Nephron (organoid): ENCODE results near the gene DHX29.

ENCODE experiments used
- H3K27ac Mint-ChIP-seq, 3 experiments: 2 replicates each; pipeline ENCODE4 v1.8.0; 2020; ENCODE audit warnings: mixed read lengths in 3 of 3, mild to moderate bottlenecking in 2 of 3, moderate library complexity in 1 of 3
- H3K27me3 Mint-ChIP-seq: 2 replicates; pipeline ENCODE4 v1.8.0; 2021; ENCODE audit warnings: low read depth, mild to moderate bottlenecking, moderate library complexity, mixed read lengths
- H3K36me3 Mint-ChIP-seq: 2 replicates; pipeline ENCODE4 v1.8.0; 2020; ENCODE audit warnings: low read depth, mixed read lengths
- H3K4me1 Mint-ChIP-seq: 2 replicates; pipeline ENCODE4 v1.8.0; 2020; ENCODE audit warnings: mixed read lengths
- H3K4me3 Mint-ChIP-seq, 3 experiments: 2 replicates each; pipeline ENCODE4 v1.8.0; 2020; ENCODE audit warnings: mild to moderate bottlenecking in 3 of 3, mixed read lengths in 3 of 3, moderate library complexity in 2 of 3
- H3K9me3 Mint-ChIP-seq: 2 replicates; pipeline ENCODE4 v1.8.0; 2020; ENCODE audit warnings: mixed read lengths
- CTCF ChIP-seq, 3 experiments: fragments of 200-600 bp; sonication (generic); IDR thresholded peaks; one replicate each; pipeline ENCODE4 v1.5.0; 2021; ENCODE audit warnings: antibody characterized with exemption in 3 of 3; ENCODE audit not compliant: unreplicated experiment in 3 of 3

The DHX29 gene

GRCh38 chr5:55230086-55230629 lies 77.3 kb downstream of the DHX29 start:
- Mint-ChIP-seq H3K9me3 (no peaks in the 10 kb centered on the region), H3K27me3 (peaks cover 90% of the 10 kb centered on the region), H3K36me3 (no peaks in the 10 kb centered on the region), H3K27ac (no peak overlapping the region), H3K4me3 (peak overlapping the region in 2 of 3 experiments; percentile 22 to 96), H3K4me1 (peaks cover 33% of the 10 kb centered on the region)
- no peak for TF ChIP-seq CTCF (IDR thresholded peaks at IDR 0.05; ENCODE audit: unreplicated experiment in 3 of 3)

- no peak overlapping the region for H3K27ac Mint-ChIP-seq
- peak overlapping the region; percentile 80 to 83 (median 83) for H3K4me3 Mint-ChIP-seq
- H3K4me1 Mint-ChIP-seq, result peaks cover 25% of the 10 kb centered on the region
- no peaks in the 10 kb centered on the region for H3K36me3 Mint-ChIP-seq
- H3K9me3 Mint-ChIP-seq, result no peaks in the 10 kb centered on the region
- TF ChIP-seq CTCF (IDR thresholded peaks at IDR 0.05; ENCODE audit: unreplicated experiment in 3 of 3), result no peak
- peaks cover 95% of the 10 kb centered on the region for H3K27me3 Mint-ChIP-seq
These were observed 79.6 kb downstream of the DHX29 start for GRCh38 chr5:55227664-55228430.

GRCh38 chr5:55226934-55227663 lies 80.4 kb downstream of the DHX29 start, which contains the start of gene MCIDAS:
TSS of gene MCIDAS (minus strand) at chr5:55227315. CDS start at chr5:55227138, 177 bp downstream.
- Mint-ChIP-seq H3K27ac (no peak within 1 kb of the TSS), H3K27me3 (peaks cover 95% of the 10 kb centered on the region), H3K36me3 (no peaks in the 10 kb centered on the region), H3K4me3 (peak within 1 kb of the TSS; percentile 80 to 83 (median 83)), H3K9me3 (no peaks in the 10 kb centered on the region), H3K4me1 (peaks cover 25% of the 10 kb centered on the region)
- TF ChIP-seq CTCF (IDR thresholded peaks at IDR 0.05; ENCODE audit: unreplicated experiment in 3 of 3), result peak in 2 of 3 experiments; percentile 20 to 37

GRCh38 chr5:55226027-55226933 lies 81.2 kb downstream of the DHX29 start:
- peaks cover 21% of the 10 kb centered on the region for H3K4me1 Mint-ChIP-seq
- H3K9me3 Mint-ChIP-seq, result no peaks in the 10 kb centered on the region
- no peak overlapping the region for H3K27ac Mint-ChIP-seq
- TF ChIP-seq CTCF (IDR thresholded peaks at IDR 0.05; ENCODE audit: unreplicated experiment in 3 of 3), result peak; percentile 68 to 73 (median 73)
- H3K4me3 Mint-ChIP-seq, result peak overlapping the region; percentile 71 to 74 (median 72)
- no peaks in the 10 kb centered on the region for H3K36me3 Mint-ChIP-seq
- peaks cover 95% of the 10 kb centered on the region for H3K27me3 Mint-ChIP-seq

GRCh38 chr5:55225346-55225745 lies 82.1 kb downstream of the DHX29 start:
- no peaks in the 10 kb centered on the region for H3K9me3 Mint-ChIP-seq
- H3K4me3 Mint-ChIP-seq, result peak overlapping the region in 1 of 3 experiments; percentile 43
- TF ChIP-seq CTCF (IDR thresholded peaks at IDR 0.05; ENCODE audit: unreplicated experiment in 3 of 3), result no peak
- peaks cover 23% of the 10 kb centered on the region for H3K4me1 Mint-ChIP-seq
- peaks cover 95% of the 10 kb centered on the region for H3K27me3 Mint-ChIP-seq
- no peaks in the 10 kb centered on the region for H3K36me3 Mint-ChIP-seq
- H3K27ac Mint-ChIP-seq, result no peak overlapping the region
